Measurements from ENCODE around the gene NR3C2.

Gene NR3C2

GRCh38 chr4:148224476-148224875 is 217.7 kb downstream of the NR3C2 start:
- no peak for DNase-seq (ENCODE audit: low spot score)
- in situ Hi-C loops (cut with MboI; ENCODE audit: low pct_unique_long_range_greater_than_20kb, low sequenced_read_pairs, unreplicated experiment) = no loop called here
- TF ChIP-seq, protein P1, sequence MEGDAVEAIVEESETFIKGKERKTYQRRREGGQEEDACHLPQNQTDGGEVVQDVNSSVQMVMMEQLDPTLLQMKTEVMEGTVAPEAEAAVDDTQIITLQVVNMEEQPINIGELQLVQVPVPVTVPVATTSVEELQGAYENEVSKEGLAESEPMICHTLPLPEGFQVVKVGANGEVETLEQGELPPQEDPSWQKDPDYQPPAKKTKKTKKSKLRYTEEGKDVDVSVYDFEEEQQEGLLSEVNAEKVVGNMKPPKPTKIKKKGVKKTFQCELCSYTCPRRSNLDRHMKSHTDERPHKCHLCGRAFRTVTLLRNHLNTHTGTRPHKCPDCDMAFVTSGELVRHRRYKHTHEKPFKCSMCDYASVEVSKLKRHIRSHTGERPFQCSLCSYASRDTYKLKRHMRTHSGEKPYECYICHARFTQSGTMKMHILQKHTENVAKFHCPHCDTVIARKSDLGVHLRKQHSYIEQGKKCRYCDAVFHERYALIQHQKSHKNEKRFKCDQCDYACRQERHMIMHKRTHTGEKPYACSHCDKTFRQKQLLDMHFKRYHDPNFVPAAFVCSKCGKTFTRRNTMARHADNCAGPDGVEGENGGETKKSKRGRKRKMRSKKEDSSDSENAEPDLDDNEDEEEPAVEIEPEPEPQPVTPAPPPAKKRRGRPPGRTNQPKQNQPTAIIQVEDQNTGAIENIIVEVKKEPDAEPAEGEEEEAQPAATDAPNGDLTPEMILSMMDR (IDR thresholded peaks at IDR 0.05; ENCODE audit: extremely low read depth, insufficient read depth, missing control alignments) = no peak

DNA sequence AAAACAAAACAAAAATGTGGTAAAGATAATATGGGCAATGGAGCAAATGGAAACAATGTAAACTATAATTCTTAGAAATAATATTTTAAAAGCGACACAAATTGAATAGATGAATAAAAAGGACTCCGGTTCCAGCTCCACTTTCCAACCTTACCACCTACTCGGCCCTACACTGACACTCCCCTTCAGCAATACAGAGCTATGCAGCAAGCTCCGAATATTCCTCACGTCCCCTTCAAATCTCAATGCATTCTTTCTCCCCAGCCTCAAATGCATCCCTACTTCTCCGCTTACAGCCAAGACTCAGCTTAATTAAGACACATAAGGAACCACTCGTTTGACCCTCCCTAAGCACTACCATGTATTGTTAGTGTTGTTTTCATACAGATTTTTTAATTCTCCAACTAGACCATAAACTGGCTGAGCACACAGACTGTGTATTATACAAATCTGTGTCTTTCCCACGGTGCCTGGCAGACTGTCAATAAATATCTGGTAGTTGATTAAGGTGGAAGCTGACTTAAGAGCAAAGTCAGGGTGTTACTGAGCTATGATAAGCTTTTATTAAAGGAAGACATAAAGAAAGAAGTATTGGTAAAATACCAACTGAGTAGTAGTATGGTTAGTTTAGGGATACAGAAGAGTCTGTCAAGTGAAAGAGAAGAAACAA is 219.1 kb downstream of the NR3C2 start:
- no peak for DNase-seq (ENCODE audit: low spot score)
- in situ Hi-C loops (cut with MboI; ENCODE audit: low pct_unique_long_range_greater_than_20kb, low sequenced_read_pairs, unreplicated experiment) = no loop called here
- TF ChIP-seq, protein P1 (IDR thresholded peaks at IDR 0.05; ENCODE audit: extremely low read depth, insufficient read depth, missing control alignments) = no peak

DNA sequence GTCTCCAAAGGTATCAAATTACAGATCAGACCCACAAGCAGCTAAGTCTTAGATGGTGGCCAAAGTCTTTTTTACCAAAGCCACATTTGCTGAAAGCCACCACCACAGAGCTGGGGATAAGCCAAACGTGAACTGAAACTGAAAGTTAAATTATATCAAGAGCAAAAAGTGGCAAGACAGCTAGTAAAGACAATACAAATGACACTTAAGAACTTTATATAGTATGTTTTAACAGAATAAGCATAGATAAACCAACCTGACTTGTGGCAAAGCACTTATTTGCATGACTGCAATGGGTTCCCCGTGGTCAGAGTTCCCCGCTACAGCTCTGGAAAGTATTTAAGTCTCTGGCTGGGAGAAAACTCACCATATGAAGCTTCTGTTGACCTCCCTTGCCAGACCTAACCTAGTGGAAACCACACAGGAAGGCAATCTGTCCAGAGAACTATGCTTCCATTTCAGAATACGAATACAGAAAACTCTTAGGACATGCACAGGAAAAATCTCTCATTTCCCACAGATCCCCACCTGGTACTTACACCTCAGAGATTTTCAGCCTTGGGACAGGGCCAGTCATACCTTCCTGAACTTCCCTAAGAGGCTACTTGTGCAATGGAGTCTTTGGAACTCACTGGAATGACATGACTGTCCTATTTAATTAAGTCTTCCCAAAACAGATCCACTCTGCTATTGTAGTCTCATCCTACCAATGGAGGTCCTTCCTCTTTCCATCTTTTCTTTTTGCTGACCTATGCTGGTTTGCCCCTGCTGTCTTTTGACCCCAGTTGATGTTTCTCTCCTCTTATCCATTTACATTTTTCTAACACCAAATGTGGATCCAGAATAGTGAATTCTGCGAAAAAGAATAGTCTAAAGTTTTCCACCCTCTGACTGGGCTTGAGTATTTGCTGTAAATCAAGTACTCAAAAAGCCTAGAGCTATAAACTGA is 225.1 kb downstream of the NR3C2 start:
- in situ Hi-C loops (cut with MboI; ENCODE audit: low pct_unique_long_range_greater_than_20kb, low sequenced_read_pairs, unreplicated experiment) = no loop called here
- TF ChIP-seq, protein P1 (IDR thresholded peaks at IDR 0.05; ENCODE audit: extremely low read depth, insufficient read depth, missing control alignments) = no peak
- peak; percentile 17 for DNase-seq (ENCODE audit: low spot score)

DNA sequence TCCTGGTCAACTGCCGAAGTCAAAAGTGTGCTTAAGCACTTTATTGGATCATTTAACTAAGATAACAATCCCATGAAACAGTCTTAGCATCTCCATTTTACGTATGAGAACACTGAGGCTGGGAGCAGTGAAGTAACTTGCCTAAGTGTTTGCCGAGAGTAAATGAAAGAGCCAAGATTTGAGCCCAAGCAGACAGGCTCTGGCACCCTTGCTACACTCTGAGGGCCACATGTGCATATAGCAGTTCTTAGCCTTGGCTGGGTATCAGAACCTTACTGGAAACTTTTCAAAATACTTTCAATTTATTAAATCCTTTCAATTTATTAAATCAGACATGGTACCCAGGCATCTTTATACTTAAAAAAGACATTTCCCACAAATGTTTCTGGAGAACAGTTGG is 225.9 kb downstream of the NR3C2 start:
- in situ Hi-C loops (cut with MboI; ENCODE audit: low pct_unique_long_range_greater_than_20kb, low sequenced_read_pairs, unreplicated experiment) = no loop called here
- TF ChIP-seq, protein P1 (IDR thresholded peaks at IDR 0.05; ENCODE audit: extremely low read depth, insufficient read depth, missing control alignments) = no peak
- no peak for DNase-seq (ENCODE audit: low spot score)

- no peak for DNase-seq (ENCODE audit: low spot score)
- TF ChIP-seq, protein P1 (IDR thresholded peaks at IDR 0.05; ENCODE audit: extremely low read depth, insufficient read depth, missing control alignments) = no peak
- in situ Hi-C loops (cut with MboI; ENCODE audit: low pct_unique_long_range_greater_than_20kb, low sequenced_read_pairs, unreplicated experiment) = no loop called here
Observed at GRCh38 chr4:148215202-148215601, 227.0 kb downstream of the NR3C2 start.

DNA sequence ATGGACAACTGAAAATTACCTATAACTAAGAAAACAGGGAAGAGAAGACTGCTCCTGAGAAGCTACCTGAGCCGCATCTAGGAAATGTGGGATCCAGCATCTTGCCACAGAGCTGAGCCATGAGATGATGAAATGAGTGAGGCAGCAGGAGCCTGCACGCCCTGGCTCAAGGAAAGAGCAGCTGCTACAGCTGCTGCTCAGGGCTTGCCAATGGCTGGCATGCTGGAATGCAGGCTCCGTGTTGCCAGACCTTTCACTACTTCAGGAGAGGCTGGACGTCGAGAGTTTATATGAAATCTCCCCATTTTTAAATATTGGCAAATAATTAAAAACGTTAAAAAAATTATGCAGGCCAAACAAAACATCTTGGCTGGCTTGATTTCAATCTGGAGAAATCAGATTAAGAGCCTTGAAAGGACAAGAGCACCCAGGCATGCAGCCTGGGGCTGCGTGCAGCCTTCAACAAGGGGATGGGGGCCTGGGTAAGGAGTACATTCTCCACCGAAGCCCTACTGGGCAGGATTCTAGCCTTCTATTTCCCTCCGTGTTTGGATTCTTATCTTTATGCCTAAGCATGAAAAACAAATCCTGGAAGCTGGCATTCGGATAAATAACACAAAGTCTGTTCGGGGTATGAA is 227.6 kb downstream of the NR3C2 start:
- no peak for DNase-seq (ENCODE audit: low spot score)
- TF ChIP-seq, protein P1 (IDR thresholded peaks at IDR 0.05; ENCODE audit: extremely low read depth, insufficient read depth, missing control alignments) = no peak
- in situ Hi-C loops (cut with MboI; ENCODE audit: low pct_unique_long_range_greater_than_20kb, low sequenced_read_pairs, unreplicated experiment) = no loop called here
